Neuronal stem cell (in vitro differentiated cells): Measurements from ENCODE around the gene MAP3K21.

Experiments
- DNase-seq: peaks from one replicate; pipeline ENCODE4 v3.0.0-alpha.2; 2013; ENCODE audit warnings: low spot score
- H2AFZ ChIP-seq: one replicate; pipeline ENCODE4 v1.6.1; 2013; ENCODE audit warnings: mild to moderate bottlenecking, low read length, inconsistent platforms
- H2AK5ac ChIP-seq: 2 replicates; pipeline ENCODE4 v1.6.1; 2013; ENCODE audit warnings: low read depth, mild to moderate bottlenecking, inconsistent platforms, low read length, moderate library complexity, mixed read lengths
- H2BK120ac ChIP-seq: 2 replicates; pipeline ENCODE4 v1.6.1; 2013; ENCODE audit warnings: low read depth, mild to moderate bottlenecking, inconsistent platforms, low read length, moderate library complexity, mixed read lengths
- H2BK12ac ChIP-seq: one replicate; pipeline ENCODE4 v1.6.1; 2013; ENCODE audit warnings: low read length, inconsistent platforms
- H2BK15ac ChIP-seq: 2 replicates; pipeline ENCODE4 v1.6.1; 2013; ENCODE audit warnings: mild to moderate bottlenecking, low read length, inconsistent platforms, mixed read lengths
- H2BK5ac ChIP-seq: one replicate; pipeline ENCODE4 v1.6.1; 2013; ENCODE audit warnings: inconsistent platforms, mild to moderate bottlenecking, low read length, moderate library complexity
- H3K14ac ChIP-seq: one replicate; pipeline ENCODE4 v1.6.1; 2013; ENCODE audit warnings: low read length, inconsistent platforms
- H3K18ac ChIP-seq: 2 replicates; pipeline ENCODE4 v1.6.1; 2013; ENCODE audit warnings: low read length, inconsistent platforms
- H3K23ac ChIP-seq: 2 replicates; pipeline ENCODE4 v1.6.1; 2013; ENCODE audit warnings: low read depth, mild to moderate bottlenecking, mixed read lengths, low read length, inconsistent platforms; ENCODE audit not compliant: poor library complexity
- H3K27ac ChIP-seq: replicated peaks from 3 replicates; pipeline ENCODE4 v1.5.1; 2013; ENCODE audit warnings: low read length, inconsistent platforms
- H3K27me3 ChIP-seq, 3 experiments: 2 replicates each; pipeline ENCODE4 v1.6.1; 2013; ENCODE audit warnings: low read length in 3 of 3, mild to moderate bottlenecking in 2 of 3, inconsistent platforms in 1 of 3, low read depth in 1 of 3, mixed read lengths in 1 of 3, moderate library complexity in 1 of 3; ENCODE audit not compliant: control insufficient read depth in 3 of 3, insufficient read depth in 3 of 3
- H3K36me3 ChIP-seq, 2 donors: replicated peaks in 1 of 2; 2 replicates each; pipeline ENCODE4 v1.6.1; 2013; ENCODE audit warnings: low read length in 2 of 2; ENCODE audit not compliant: control insufficient read depth in 2 of 2, insufficient read depth in 2 of 2
- H3K4ac ChIP-seq: 2 replicates; pipeline ENCODE4 v1.6.1; 2013; ENCODE audit warnings: inconsistent platforms, mild to moderate bottlenecking, low read length, moderate library complexity
- H3K4me1 ChIP-seq, 2 donors: 1 replicate in 1 of 2; 2 replicates in 1 of 2; pipeline ENCODE4 v1.6.1; 2013; ENCODE audit warnings: low read length in 2 of 2, low read depth in 1 of 2; ENCODE audit not compliant: control insufficient read depth in 2 of 2, insufficient read depth in 1 of 2
- H3K4me2 ChIP-seq: one replicate; pipeline ENCODE4 v1.6.1; 2013; ENCODE audit warnings: mild to moderate bottlenecking, low read length, inconsistent platforms; ENCODE audit not compliant: insufficient read depth, poor library complexity, severe bottlenecking
- H3K4me3 ChIP-seq, 2 donors: 2 replicates each; pipeline ENCODE4 v1.5.1; 2013; ENCODE audit warnings: low read length in 2 of 2, mild to moderate bottlenecking in 2 of 2, inconsistent platforms in 1 of 2, moderate library complexity in 1 of 2
- H3K79me1 ChIP-seq: one replicate; pipeline ENCODE4 v1.6.1; 2013; ENCODE audit warnings: low read depth, mild to moderate bottlenecking, inconsistent platforms, low read length, moderate library complexity
- H3K9ac ChIP-seq: one replicate; pipeline ENCODE4 v1.6.1; 2013; ENCODE audit warnings: mild to moderate bottlenecking, low read depth, low read length, inconsistent platforms; ENCODE audit not compliant: poor library complexity
- H3K9me3 ChIP-seq, 2 donors: replicated peaks in 1 of 2; 2 replicates each; pipeline versions ENCODE3 to v1.6.1; 2013; ENCODE audit warnings: low read length in 2 of 2, mild to moderate bottlenecking in 2 of 2, inconsistent platforms in 1 of 2, low read depth in 1 of 2, mixed read lengths in 1 of 2, moderate library complexity in 1 of 2; ENCODE audit not compliant: control insufficient read depth in 2 of 2, insufficient read depth in 1 of 2
- H4K8ac ChIP-seq: one replicate; pipeline ENCODE4 v1.6.1; 2013; ENCODE audit warnings: low read depth, mild to moderate bottlenecking, inconsistent platforms, low read length, moderate library complexity
- H4K91ac ChIP-seq: one replicate; pipeline ENCODE4 v1.6.1; 2013; ENCODE audit warnings: low read length, low read depth, mild to moderate bottlenecking, inconsistent platforms; ENCODE audit not compliant: poor library complexity
- WGBS, 2 donors: extraction: QIAGEN DNeasy Blood & Tissue Kit; methylation state at CpG; one replicate each; pipeline ENCODE4 v1.1.7; 2013; ENCODE audit warnings: missing lambda C conversion rate in 2 of 2, mixed read lengths in 1 of 2; ENCODE audit not compliant: insufficient read length in 2 of 2, insufficient replicate concordance in 1 of 2; ENCODE audit errors: extremely low coverage in 2 of 2; 5-methylcytosine and 5-hydroxymethylcytosine counted together

The MAP3K21 gene

DNA sequence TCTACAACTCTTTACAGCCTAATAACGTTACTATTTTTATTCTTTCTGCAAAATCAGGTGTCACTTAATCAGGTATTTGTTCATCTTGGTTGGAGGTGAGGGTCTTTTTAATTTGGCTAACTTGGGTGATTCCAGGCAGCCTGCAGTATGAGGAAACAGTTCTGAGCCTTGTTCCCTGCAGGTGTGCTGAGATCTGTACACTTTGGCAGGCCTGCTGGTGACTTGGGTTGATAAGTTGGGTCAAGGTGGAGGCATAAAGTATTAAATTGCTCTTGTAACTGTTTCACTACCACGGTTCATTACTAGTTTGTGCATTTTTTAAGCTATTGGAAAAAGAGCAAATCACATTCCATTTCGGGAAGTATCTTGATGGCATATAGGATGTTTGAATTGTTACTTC is 10.0 kb downstream of the MAP3K21 start:
- H3K4ac ChIP-seq, result no peak overlapping the region
- no peak overlapping the region for H2BK5ac ChIP-seq
- H4K91ac ChIP-seq, result no peak overlapping the region
- no peak overlapping the region for H3K4me3 ChIP-seq
- no peak overlapping the region for H2AK5ac ChIP-seq
- H3K4me1 ChIP-seq, result peaks cover 7 to 10% of the 10 kb centered on the region in 2 donors
- no peak overlapping the region for H2BK15ac ChIP-seq
- no peak overlapping the region for H3K18ac ChIP-seq
- WGBS, 2 donors, result no CpG with 5 or more reads among the region's 3 CpGs
- no peak overlapping the region for H3K27ac ChIP-seq
- no peak overlapping the region for H2BK120ac ChIP-seq
- no peak overlapping the region for H2BK12ac ChIP-seq
- no peak overlapping the region for H4K8ac ChIP-seq
- no peak overlapping the region for H2AFZ ChIP-seq
- H3K36me3 ChIP-seq, result no peaks in the 10 kb centered on the region
- H3K9ac ChIP-seq, result no peak overlapping the region
- H3K23ac ChIP-seq, result no peak overlapping the region
- no peak overlapping the region for H3K4me2 ChIP-seq
- H3K9me3 ChIP-seq, result no peaks in the 10 kb centered on the region
- no peaks in the 10 kb centered on the region for H3K79me1 ChIP-seq
- H3K27me3 ChIP-seq, result peaks cover 0 to 26% (median 0%) of the 10 kb centered on the region in 3 experiments
- DNase-seq, result no peak
- H3K14ac ChIP-seq, result no peak overlapping the region

- Histone ChIP-seq H4K91ac (no peak overlapping the region), H3K4me3 (no peak overlapping the region), H3K9ac (no peak overlapping the region), H4K8ac (no peak overlapping the region), H2BK15ac (no peak overlapping the region), H3K4ac (no peak overlapping the region), H3K23ac (no peak overlapping the region), H2AK5ac (no peak overlapping the region), H2BK5ac (no peak overlapping the region), H2BK120ac (no peak overlapping the region), H3K36me3 (no peaks in the 10 kb centered on the region), H3K14ac (no peak overlapping the region), H3K4me1 (peaks cover 7 to 10% of the 10 kb centered on the region in 2 donors), H3K27ac (no peak overlapping the region), H2AFZ (no peak overlapping the region), H3K79me1 (no peaks in the 10 kb centered on the region), H2BK12ac (no peak overlapping the region), H3K9me3 (no peaks in the 10 kb centered on the region), H3K4me2 (no peak overlapping the region), H3K18ac (no peak overlapping the region), H3K27me3 (peaks cover 0 to 24% (median 0%) of the 10 kb centered on the region in 3 experiments)
- DNase-seq, result no peak
- WGBS, 2 donors, result no CpG with 5 or more reads among the region's 2 CpGs
Measured at GRCh38 chr1:233338102-233338501, 10.6 kb downstream of the MAP3K21 start.

GRCh38 chr1:233340031-233340555 is 12.6 kb downstream of the MAP3K21 start:
- peaks cover 0 to 14% (median 0%) of the 10 kb centered on the region in 3 experiments for H3K27me3 ChIP-seq
- H3K27ac ChIP-seq, result no peak overlapping the region
- no CpG with 5 or more reads among the region's 3 CpGs for WGBS, 2 donors
- H3K36me3 ChIP-seq, result no peaks in the 10 kb centered on the region
- H2BK15ac ChIP-seq, result no peak overlapping the region
- H3K23ac ChIP-seq, result no peak overlapping the region
- H3K79me1 ChIP-seq, result no peaks in the 10 kb centered on the region
- no peak overlapping the region for H2AFZ ChIP-seq
- no peak overlapping the region for H3K14ac ChIP-seq
- no peak overlapping the region for H3K9ac ChIP-seq
- H2BK120ac ChIP-seq, result no peak overlapping the region
- H3K18ac ChIP-seq, result no peak overlapping the region
- no peak overlapping the region for H3K4me3 ChIP-seq
- no peaks in the 10 kb centered on the region for H3K9me3 ChIP-seq
- DNase-seq, result no peak
- no peak overlapping the region for H4K91ac ChIP-seq
- H3K4me2 ChIP-seq, result no peak overlapping the region
- H2BK12ac ChIP-seq, result no peak overlapping the region
- H2BK5ac ChIP-seq, result no peak overlapping the region
- peaks cover 7 to 10% of the 10 kb centered on the region in 2 donors for H3K4me1 ChIP-seq
- no peak overlapping the region for H3K4ac ChIP-seq
- H4K8ac ChIP-seq, result no peak overlapping the region
- no peak overlapping the region for H2AK5ac ChIP-seq

GRCh38 chr1:233340966-233341516 is 13.5 kb downstream of the MAP3K21 start:
- no peak for DNase-seq
- H3K4me2 ChIP-seq, result peak overlapping the region; percentile 20
- no peak overlapping the region for H3K4ac ChIP-seq
- WGBS, 2 donors, result no CpG with 5 or more reads among the region's 4 CpGs
- no peak overlapping the region for H3K14ac ChIP-seq
- H2BK5ac ChIP-seq, result no peak overlapping the region
- H4K8ac ChIP-seq, result no peak overlapping the region
- no peak overlapping the region for H2BK15ac ChIP-seq
- no peaks in the 10 kb centered on the region for H3K79me1 ChIP-seq
- H2AFZ ChIP-seq, result peak overlapping the region; percentile 82
- no peak overlapping the region for H2AK5ac ChIP-seq
- H4K91ac ChIP-seq, result no peak overlapping the region
- H3K27me3 ChIP-seq, result peaks cover 0 to 14% (median 0%) of the 10 kb centered on the region in 3 experiments
- H3K27ac ChIP-seq, result no peak overlapping the region
- H2BK12ac ChIP-seq, result no peak overlapping the region
- no peaks in the 10 kb centered on the region for H3K36me3 ChIP-seq
- no peak overlapping the region for H2BK120ac ChIP-seq
- no peak overlapping the region for H3K4me3 ChIP-seq
- H3K4me1 ChIP-seq, result peaks cover 7 to 10% of the 10 kb centered on the region in 2 donors
- H3K9me3 ChIP-seq, result no peaks in the 10 kb centered on the region
- H3K18ac ChIP-seq, result no peak overlapping the region
- no peak overlapping the region for H3K9ac ChIP-seq
- no peak overlapping the region for H3K23ac ChIP-seq
